HG03439 (cell line): ENCODE results near the gene REPIN1.

Experiments used
- ATAC-seq: cut with Tn5 transposase; IDR thresholded peaks from one replicate; pipeline ENCODE4 v1.9.1; 2021; ENCODE audit warnings: mild to moderate bottlenecking, moderate library complexity; ENCODE audit not compliant: unreplicated experiment

REPIN1 gene

DNA sequence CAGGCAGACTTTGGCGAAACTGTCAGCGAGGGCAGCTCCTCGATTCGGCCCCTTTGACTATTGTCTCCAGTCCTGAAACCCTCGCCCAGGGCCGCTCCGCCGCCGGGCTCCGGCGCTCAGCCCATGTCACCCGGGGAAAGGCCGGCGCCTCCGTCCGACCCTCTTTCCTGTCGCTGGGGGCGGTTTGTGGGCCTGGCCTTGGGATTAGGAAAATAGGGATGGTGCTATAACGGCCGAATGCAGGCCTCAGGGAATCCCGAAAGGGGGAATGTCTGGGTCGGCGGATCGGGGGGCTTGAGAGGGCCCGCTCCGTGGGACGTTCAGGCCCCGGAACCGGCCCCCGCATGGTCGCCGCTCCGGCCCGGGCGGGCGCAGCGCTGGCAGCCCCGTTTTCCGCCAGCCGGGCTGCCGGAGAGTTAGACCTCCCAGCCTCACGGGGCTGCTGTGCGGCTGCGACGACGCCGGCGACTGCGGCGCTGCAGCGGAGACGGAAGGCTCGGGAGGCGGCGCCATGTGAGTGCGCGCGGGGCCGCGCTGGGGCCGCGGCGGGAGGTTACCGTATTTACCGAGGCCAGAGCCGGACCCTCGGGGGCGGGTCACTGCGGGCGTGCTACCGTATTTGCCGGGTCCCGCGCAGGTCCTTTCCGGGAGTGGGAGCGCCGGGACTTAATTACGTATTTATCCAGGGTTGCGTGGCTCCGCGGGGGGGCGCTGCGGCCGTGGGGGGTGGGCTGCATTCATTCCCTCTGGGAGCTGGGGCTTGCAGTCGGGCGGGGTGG is 36.4 kb downstream of the REPIN1 start:
- peak; percentile 55 for ATAC-seq

GRCh38 chr7:150405584-150406311 is 37.1 kb downstream of the REPIN1 start:
- ATAC-seq = no peak

DNA sequence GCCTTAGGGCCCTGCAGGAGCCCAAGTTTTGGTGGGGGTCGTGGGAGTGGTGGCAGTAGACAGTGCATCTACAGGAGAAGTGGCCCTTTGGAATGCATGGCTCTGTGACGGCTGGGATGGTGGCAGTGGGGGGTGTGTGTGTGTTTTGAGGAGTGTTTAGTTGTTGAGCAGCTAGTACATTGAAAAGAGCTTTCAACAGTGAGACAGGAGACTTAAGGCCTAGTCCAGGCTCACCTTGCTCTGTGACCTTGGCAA is 37.6 kb downstream of the REPIN1 start:
- ATAC-seq = no peak

- ATAC-seq = peak; percentile 47
Measured at GRCh38 chr7:150406567-150407421, 38.2 kb downstream of the REPIN1 start.

GRCh38 chr7:150407588-150408392 is 39.2 kb downstream of the REPIN1 start:
- ATAC-seq = no peak

DNA sequence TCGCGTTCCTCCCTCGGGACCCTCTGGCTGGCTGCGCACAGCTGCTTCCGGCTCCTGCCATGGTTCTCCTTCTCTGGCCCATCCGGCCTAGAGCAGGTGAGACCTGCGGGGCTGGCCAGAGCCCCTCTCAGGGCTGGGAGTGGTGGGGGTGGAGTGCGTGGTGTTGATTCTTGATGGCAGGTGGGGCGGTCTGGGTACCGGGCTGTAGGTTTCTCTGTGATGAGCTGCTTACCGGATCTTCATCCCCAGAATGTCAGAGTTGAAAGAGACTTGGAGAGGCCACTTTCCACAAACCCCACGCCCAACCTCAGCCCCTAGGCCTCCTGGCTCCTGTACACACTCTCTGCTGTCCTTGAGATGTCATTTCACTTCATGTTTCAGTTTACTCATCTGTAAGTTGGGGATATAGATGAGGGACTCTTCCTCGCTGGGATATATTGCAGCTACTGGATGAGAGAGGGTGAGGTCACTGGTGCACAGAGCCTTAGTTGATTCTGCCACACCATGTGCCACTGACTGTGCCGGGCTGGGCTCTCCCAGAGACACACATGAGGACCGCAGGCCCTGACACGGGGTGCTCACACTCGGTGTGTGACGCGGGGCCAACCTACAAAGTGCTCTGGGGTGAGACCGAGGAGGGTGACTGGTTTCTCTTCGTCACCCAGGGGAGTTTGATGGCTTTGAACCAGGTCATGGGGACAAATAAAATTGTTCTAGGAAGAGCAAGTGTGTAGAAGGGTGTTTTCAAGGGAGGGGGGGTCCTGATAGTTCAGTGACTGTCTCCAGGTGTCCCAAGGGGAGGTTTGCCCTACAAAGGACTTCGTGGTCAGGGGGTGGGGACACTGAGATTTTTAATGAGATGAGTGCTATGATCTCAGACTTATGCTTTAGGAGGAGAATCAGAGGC is 40.0 kb downstream of the REPIN1 start:
- no peak for ATAC-seq

DNA sequence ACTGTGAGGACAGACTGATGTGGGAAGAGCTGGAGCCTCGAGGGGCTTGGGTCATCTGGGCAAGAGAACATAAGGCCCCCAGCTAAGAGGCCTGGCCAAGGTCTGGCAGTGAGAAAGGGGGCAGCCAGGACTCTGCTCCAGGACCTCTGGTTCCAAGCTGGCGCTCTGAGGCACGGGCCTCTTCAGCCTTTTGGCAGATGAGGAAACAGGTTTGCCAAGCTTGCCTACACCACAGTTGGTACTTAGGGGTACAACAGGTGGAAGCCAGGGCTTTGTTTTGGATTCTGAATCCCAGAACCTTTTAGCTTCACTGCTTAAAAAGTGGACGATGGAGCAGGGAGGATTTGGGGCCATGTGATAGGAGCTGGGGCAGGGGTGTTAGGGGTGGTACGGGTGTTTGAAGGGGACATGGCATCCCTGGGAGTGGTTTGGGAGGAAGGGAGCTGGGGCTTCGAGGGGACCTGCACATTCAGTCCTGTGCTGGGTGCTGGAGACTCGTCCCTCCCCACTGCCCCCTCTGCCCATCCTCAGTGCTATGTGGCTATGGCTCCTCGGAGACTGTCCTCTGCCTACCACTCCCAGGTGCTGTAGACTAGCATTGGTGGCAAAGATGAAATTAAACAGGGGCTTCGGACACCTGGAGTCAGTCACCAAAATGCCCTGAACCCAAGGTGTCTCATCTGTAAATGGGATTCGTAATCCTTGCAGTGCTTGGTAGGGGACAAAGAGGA is 40.8 kb downstream of the REPIN1 start:
- ATAC-seq = no peak

- ATAC-seq = no peak
Measured at GRCh38 chr7:150410131-150410530, 41.5 kb downstream of the REPIN1 start.

GRCh38 chr7:150410680-150411346 is 42.2 kb downstream of the REPIN1 start:
- no peak for ATAC-seq

- ATAC-seq = no peak
Measured at GRCh38 chr7:150411606-150412005, 43.0 kb downstream of the REPIN1 start.

DNA sequence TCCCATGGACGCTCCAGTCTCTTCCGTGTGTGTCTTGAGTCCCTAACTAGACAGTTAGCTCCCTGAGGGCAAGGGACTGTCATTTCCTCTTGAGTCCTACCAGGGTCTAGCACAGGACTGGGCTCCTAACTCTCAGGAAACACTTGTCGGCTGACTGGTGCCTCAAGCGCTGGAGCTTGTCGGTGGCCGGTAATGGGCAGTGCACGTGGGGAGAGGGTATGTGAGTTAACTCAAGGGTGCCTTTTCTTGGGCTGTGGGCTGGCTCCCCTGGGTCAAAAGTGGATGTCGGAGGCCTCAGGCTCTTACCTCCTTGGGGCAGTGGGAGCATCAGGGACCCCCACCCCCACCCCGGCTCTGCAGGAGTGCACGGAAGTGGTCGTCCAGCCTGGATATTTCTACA is 43.4 kb downstream of the REPIN1 start:
- no peak for ATAC-seq

GRCh38 chr7:150412518-150413488 is 44.2 kb downstream of the REPIN1 start:
- ATAC-seq = no peak

DNA sequence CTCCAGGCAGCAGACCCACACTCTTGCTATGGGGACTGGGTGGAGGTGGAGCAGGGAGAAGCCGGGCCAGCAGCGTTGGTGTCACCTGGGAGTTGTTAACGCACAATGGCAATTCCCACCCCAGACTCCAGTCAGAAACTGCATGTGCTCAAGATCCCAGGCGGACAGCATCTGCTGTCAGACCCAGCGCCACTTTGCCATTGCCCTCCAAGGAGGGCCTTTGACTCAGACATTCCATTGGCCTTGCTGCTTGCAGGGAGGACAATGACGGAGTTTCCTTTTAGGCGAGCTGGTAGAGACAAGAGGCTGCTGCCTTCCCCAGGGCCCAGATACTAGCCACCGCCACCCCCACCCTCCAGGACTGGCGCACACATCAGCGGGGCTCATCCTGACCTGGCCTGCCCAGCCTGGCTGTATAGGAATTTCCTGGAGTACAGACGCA is 45.0 kb downstream of the REPIN1 start:
- ATAC-seq = no peak

DNA sequence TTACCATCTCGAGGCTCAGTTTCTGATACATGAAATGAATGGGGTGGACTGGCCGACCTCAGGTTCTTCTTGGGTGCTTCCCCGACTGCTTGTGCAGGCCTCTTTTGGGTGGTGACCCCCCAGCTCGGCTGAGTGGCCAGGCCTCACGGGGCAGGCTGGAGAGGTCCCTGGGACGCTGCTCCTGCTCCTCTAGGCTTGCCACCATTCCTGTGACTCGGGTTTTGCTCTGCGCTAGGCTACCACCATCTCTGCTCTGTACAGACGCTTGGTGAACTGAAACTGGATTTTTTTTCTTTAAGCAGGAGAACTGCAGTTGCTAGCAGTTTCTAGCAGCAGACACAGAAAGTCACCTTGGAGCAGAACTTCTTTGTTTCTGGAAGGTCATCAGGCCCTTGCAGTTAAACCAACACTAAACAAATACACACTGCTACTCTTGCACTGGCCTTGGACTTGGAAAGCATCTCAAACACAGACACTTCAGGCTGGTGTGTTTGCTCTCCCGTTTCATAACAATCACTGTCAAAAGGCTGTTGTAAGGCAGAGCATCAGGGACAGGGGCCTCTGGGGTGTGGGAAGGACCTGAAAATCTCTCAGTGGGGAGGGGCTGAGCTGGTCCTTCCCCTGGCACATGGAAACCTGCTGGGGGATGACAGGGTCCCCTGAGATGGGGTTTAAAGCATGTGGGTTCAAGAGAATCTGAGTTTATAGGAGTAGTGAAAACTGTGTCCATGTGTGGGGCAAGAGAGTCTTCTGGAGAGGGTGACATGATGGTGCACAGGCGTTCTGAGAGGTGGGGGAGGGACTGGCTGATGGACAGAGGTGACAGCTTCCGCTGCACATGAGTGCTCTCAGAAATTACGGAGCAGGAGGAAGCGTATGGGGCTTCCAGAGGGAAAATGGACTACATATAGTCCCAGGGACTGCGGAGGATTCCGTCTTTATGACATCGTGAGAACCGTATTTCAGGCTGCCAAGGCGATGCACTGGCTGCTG is 46.8 kb downstream of the REPIN1 start:
- no peak for ATAC-seq

- no peak for ATAC-seq
Measured at GRCh38 chr7:150417239-150417638, 48.6 kb downstream of the REPIN1 start.

DNA sequence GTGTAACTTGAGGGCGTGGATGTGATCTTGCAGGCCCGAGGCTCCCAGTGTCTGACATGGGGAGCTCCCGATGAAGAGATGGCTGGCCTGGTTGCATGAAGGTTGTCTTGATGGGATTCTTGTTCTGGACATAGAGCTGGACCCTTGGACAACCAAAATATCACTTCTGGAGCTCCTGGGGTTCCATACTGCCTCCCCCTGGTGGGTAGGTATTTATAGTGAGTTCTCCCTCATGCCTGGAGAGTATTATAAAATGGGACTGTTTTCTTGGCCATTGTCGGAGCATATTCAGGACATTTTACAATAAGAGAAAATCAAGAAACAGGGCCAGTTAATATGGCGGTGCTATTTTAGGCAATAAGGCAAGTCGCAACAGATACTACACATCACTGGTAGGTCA is 49.2 kb downstream of the REPIN1 start:
- ATAC-seq = no peak
